Stimulated activated CD8-positive, alpha-beta memory T cell treated with anti-CD3 and anti-CD28 coated beads, Interleukin-15, amount 100 ng/mL, for 1 hour (primary cell): Measurements from ENCODE around the gene ANKRD53.

Source experiments
- DNase-seq: peaks from one replicate; pipeline ENCODE4 v3.0.0-alpha.2; 2020; ENCODE audit warnings: low read depth

ANKRD53 gene

DNA sequence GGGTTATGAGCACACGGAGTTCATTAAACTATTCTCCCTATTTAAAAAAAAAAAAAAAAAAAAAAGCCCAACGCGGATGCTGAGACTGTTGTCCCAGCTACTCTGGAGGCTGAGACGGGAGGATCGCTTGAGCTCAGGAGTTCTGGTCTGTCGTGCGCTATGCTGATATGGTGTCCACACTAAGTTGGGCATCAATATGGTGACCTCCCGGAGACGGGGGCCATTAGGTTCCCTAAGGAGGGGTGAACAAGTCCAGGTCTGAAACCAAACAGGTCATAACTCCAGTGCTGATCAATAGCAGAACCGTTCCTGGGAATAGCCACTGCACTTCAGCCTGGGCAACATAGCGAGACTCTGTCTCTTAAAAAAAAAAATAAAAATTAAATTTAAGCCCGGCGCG is 12.9 kb upstream of the ANKRD53 start:
- DNase-seq = no peak

DNA sequence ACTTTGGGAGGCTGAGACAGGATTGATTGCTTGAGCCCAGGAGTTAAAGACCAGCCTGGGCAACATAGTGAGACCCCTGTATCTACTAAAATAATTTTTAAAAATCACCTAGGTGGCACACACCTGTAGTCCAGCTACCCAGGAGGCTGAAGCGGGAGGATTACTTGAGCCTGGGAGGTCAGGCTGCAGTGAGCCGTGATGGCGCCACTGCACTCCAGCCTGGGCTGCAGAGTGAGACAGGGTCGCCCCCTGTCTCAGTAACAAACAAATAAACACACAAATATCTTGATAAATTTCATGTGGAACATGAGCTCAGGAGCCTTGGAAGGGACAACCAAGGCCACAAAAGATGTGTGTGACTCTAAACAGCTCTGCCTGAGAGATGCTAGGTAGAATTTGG is 11.7 kb upstream of the ANKRD53 start:
- no peak for DNase-seq

DNA sequence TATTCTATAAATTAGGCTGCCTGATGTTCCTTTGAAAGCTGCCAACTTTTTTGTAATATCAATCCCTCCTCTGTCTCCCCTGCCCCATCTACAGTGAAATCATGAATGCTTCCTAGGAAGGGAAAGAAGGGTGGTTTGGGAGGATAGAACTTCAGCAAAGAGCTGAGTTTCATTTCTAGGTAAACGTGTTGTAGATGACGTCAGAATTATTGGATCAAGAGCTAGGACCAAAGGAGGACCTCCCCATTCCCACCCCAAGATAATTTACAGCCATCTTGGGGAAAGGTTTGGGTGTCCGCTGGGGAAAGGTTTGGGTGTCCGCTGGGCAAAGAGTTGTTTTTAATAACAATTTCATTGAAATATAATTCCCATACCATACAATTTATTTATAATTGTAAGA is 11.2 kb upstream of the ANKRD53 start:
- no peak for DNase-seq

DNA sequence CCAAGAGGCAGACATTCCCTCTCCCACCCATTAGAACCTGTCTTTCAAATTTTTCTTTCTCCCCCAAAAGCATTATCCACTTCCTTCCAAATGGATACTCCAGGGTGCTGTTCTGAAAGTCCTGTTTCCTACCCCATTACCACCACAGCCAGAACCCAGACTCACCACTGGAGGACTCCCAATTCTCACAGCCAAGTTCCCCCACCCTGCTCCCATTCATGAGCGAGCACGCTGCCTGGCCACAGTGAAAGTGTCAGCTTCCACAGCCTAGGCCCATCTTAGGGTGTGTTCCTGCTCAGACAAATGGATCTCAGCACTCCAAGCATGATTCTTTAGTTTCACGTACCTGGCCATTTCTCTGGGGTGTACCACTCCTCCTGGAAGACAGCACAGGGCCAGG is 3.8 kb upstream of the ANKRD53 start:
- no peak for DNase-seq

DNA sequence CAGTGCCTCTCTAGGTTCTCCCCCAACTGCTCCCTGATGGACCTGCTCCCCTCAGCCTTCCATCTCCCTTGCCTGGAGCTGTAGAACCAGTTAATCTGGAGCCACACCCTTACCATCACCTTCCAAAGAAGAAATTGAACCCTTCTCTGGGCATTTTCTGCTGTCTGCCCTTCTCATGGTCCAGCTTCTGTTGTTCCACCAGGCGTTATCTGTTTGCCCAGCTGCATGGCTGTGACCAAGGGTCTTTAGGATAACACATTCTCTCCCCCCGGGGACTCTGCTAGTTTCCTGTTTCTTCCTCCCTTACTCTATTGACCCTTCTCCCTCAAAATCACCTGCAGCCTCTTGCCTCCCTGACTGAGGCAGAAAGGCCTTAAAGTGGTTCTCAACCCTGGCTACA is 3.2 kb upstream of the ANKRD53 start:
- no peak for DNase-seq

DNA sequence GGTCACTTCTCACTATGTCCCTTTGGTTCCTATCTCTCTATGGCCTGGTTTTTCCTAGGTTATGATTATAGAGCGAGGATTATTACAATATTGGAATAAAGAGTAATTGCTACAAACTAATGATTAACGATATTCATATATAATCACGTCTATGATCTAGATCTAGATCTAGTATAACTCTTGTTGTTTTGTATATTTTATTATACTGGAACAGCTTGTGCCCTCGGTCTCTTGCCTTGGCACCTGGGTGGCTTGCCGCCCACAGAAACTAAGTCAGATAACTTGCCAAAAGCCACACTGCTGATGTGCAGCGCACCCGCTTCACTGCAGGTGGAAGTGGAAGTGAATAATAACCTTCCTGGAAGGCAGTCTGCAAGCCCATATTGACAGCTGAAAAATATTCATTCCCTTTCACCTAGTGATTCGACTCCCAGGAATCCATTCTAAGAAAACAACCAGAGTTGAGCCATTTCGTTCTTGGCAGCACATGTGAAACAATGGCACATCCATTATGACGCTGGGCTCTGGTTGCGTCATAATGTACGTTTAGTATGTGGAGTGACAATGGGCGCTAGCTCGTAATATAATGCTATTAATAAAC is 725 bp upstream of the ANKRD53 start:
- DNase-seq = no peak

DNA sequence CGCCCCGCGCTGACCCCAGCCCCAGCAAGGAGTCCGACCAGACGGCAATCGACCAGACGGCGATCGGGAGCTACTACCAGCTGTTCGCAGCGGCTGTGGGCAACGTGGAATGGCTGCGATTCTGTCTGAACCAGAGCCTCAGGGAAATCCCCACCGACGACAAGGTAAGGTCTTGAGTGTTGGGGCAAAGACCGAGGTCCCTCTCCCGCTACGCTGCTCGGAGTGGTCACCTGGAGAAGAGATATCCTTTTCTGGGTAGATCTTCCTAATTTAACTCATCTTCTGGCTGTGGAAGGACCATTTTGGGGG is 704 bp downstream of the ANKRD53 start:
- no peak for DNase-seq

DNA sequence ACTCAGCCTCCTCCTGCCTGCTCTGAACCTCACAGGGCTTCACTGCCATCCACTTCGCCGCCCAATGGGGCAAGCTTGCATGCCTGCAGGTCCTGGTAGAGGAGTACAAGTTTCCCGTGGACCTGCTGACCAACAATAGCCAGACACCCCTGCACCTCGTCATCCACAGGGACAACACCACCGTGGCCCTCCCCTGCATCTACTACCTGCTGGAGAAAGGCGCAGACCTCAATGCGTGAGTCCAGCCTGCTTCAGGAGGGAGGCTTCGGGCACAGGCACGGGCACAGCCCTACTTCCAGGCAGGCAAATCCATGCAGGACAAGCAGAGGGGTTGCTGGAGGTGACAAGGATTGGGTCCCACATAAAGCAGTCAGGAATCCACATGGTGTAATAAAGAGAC is 1.2 kb downstream of the ANKRD53 start:
- DNase-seq = no peak

DNA sequence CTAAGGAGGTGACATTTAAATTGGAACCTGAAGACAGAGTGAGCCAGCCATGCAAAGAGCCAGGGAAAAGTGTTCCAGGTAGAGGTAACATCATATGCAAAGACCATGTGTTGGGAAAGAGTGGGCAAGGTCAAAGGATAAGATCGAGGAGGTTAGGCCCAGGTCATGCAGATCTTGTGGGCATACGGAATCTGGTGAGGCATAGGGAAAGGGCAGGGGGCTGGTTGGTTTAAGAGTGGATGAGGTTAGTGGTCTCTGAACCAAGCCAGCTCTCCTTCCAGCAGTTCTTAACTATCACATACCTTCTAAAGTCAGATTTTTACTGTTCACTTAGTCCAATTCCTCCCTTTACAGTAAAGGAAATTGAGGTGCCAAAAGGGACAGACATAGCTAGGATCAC is 3.0 kb downstream of the ANKRD53 start:
- DNase-seq = no peak

DNA sequence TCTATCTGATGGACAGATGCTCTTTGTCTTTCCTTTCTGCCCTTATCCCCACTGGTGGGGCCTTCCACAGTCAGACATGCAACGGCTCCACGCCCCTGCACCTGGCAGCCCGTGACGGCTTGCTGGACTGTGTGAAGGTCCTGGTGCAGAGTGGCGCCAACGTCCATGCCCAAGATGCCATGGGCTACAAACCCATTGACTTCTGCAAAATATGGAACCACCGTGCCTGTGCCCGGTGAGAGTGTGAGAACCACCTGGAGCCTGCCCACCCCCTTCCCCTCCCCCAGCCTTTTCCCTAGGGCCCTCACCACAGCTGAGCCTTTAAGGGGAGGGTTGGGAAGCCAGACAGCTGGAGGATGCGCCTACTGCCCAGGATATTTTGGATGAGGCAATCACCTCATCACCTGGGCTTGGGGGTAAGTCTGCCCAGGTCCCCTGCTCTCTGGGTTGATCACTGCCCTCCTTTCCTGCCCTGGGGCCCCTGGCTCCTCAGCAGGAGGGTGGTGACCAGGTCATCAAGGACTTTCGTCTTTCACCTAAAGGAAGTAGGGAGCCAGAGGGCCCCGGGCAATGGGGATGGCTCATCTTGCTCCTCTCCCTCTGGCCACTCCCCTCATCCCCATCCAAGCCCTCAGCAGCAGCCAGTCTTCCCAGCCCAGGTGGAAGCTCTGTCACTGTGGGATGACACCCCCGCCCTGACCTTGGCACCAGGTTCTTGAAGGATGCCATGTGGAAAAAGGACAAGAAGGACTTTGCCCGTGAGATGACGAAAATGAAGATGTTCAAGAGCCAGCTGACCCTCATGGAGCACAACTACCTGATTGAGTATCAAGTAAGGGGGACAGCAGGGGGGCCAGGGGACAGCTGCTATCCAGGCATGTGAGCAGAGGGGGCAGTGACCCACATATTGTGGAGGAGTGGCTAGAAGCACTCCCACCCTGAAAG is 3.7 kb downstream of the ANKRD53 start:
- DNase-seq = no peak

DNA sequence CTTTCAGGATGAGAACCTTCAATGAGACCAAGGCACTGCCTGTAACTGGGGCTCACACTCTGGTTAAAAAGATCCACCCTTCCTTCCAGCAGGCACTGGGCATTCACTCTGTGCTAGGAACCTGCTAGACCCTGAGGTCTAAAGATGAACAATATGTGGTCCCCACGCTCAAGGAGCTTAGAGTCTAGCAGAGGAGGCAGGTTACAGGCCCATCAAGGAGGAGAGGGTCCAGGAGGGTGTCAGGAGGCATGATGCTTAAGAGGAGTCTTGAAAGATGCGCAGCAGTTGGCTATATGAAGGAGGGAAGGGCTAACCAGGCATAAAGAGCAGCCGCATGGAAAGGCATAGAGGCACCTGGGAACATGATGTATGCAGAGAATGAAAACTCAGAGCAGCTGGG is 4.5 kb downstream of the ANKRD53 start:
- DNase-seq = no peak

DNA sequence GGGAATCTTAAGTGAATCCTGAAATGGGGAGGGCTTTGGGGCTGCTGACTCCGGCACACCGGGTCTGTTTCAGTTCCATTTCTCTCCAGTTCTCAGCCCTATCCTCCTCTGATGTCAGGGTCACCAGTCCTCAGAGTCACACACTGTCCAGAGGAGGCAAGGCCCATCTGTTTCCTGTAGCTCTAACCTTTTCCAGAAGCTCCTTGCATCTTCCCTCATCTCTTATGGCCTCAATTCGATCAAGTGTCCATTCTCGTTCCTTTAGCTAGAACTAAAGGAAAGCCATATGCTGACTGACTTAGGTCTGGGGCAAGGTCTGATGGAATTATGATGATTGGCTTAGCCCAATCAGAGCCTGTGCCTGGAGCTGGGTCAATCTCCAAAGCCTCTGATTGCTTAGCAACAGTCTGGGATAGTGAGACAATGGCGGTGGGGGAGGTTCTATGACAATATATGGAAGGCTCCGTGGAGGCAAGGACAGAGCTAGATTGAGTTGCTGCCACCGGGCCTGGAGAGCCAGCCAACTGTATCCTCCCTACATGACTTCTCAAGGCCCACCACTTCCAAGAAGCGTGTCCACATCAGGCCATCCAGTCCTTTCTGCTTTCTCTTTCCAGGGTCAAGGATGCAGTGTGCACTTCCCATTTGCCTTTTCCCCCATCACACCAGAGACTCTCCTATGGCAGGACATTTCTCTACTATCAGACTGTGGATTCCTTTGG is 5.2 kb downstream of the ANKRD53 start:
- no peak for DNase-seq

DNA sequence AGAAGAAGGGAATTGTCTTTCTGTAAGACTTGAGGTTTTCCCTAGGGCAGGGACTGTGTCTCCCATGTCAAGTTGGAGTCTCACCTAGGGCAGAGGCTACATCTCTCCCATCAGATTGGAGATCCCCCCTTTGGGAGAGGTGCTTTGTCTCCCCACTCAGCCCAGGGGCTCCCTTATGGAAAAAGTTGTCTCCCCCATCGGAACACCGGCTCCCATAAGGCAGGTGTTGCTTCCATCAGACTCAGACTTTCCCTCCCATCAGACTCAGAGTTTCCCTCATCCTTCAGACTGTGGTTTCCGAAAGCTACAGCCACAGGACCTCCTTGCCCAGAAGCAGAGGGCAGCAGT is 5.8 kb downstream of the ANKRD53 start:
- DNase-seq = no peak

DNA sequence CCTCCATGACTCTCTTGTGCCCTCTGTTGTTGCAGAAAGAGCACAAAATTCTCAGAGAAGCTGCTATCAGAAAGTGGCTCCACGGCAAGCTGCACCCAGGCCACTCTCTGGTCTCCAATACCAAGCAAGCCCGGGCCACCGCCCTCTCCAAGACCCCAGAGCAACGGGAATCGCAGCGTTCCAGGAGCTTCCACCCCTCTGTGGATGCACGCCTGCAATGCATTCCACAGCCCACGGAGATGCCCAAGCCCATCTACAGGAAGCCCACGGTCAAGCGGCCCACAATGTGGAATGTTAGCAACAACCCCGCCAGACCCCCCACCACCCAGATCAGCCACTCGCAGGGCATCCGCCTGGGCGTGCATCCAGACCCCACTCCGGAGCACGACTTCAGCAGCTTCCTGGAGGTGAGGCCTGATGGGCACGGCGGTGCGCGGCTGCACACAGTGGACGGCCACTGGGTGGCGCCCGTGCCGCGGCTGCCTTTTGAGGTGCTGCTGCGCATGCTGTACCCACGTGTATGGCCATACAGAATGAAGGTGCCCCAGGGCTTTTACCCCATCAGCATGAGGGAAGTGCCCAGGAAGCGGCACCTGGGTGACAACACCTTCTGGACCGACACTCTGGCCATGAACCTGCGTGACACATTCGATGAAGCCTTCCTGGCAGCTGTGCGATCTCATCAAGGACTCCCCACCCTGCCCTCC is 6.3 kb downstream of the ANKRD53 start:
- DNase-seq = peak; percentile 63

DNA sequence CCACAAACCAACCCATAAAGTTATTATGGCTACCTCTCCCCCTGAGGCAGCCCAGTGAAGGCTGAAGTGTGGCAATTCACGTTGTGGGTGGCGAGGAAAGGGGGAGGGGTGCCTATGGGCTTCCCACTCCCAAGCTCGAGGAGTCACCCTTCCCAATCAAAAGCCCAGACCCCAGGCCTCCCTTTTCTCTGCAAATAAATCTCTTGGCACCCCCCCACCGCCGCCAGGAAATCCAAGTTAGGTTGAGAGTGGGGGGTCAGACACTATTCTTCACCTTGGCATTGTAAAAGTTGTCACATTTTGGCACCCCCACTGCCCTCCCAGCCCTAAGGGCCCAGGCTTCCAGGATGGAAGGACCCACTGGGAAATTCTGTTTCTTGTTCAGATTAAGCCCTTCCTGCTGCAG is 6.9 kb downstream of the ANKRD53 start:
- no peak for DNase-seq

DNA sequence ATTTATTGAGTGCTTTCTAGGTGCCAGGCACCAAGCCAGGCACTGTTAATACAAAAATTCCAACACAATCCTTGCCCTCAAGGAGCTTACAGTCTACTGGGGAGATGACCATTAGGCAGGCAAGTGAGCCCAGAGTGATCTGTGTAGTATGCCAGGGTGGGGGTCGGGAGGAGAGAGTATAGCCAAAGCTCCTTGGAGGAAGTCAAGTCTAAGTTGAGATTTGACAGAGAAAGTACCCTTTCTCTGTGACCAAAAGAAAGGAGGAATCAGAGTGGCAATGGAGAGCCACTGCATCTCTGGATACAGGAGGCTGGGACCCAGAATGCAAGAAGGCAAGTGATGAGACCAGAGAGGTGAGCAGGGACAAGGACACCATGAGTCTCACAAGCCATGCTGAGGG is 7.5 kb downstream of the ANKRD53 start:
- DNase-seq = no peak

DNA sequence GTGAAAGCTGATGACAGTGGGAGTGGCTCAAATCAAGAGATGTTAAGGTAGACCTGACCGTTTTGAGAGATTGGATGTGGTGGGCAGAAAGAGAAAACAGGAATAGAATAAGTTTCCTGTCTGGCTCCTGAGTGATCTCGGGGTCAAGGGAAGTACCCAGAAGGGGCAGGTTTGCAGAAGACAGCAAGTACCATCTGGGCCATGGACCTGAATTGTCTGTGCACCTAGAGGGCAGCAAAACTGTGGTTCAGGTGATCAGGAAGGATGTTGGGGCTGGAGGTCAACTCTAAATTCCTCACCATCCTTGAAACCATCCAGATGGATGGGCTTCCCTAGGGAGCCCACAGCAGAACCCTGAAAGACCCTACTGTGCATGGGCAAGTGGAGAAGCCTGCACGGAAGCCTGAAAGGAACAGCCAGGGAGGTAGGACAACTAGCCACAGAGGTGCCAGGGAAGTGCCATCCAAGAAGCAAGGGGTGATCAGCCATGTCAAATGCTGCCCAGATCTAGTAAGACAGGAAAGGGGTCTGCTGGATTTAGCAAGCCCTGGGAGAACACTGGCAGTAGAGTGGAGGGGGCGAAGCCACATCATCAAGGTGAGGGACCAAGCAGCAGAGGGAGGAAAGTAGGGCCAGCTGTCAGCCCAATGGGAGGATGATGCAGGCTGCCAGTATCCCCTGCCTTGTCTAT is 8.2 kb downstream of the ANKRD53 start:
- no peak for DNase-seq

DNA sequence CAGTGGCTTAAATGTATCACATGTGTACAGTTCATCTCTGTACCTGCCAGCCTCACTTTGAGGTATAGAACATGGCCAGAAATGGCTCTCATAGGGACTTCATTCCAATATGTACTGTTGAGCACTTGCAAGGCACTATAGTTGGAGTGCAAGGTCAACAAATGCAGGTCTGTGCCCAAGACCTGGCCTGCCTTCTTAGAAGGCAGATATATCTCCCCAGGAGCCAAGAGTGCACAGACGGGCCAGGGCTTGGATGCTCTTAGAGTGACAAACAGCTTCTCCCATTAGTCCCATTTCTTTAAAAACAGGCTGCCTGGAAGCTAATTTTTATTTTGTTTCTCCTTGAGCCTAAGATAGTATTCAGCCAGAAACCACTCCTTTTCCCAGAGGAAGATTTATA is 9.0 kb downstream of the ANKRD53 start:
- no peak for DNase-seq

DNA sequence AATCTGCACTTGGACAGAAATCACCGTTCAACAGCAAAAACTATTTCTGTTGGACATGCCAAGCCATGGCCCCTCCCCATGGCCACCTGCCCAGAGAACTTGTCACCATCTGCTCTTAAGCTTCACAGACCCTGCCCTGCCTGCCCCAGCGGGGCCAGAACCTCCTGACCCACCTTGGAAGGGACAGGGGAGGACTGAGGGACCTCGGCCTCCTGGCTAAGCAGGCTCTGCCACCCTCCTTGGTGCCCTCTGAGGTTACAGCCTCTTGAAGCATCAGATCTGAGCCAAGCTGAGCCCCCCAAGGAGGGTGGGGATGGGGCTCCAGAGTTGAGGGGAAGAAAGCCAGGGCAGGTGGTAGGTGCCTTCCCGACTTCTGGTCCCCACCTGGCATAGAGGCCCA is 9.7 kb downstream of the ANKRD53 start:
- DNase-seq = no peak

DNA sequence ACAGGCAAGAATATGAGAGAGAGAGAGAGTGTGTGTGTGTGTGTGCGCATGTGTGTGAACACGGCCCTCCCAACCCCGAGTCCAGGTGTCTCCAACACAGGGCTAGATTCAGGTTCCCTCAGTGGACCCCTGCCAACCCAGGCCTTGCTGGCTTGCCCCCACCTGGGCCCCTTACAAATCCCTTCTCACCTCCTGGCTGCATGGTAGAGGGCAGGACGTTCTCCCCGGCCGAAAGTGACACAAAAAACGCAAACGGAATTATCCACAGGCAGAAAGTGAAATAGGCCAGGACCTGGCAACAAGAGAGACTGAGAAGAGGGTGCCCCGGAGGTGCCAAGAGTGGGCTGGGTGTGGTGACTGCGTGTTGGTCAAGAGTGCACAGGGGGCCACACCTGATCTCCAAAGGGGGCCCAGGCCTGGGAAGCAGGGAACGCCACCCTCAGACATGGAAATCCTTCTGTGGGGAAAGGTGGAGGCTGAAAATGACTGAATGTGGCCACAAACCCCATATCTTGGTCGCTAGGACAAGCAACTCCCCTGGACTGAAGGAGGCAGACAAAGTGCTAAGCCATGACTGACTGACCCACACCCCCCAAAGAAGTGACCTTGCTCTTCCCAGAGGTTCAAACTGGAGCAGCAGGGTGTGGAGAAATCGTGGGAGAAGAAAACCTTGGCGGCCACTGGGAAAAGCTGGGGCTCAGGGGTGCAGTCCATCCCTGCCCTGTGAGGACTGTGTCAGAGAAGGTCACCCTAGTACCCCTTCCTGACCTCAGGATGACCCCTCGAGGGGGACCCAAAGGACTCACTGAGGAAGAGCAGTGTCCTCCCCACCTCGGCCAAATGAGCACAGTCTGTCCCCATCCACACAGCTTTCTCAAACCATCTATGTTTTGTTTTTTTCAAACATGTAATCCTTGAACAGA is 10.6 kb downstream of the ANKRD53 start:
- DNase-seq = no peak

DNA sequence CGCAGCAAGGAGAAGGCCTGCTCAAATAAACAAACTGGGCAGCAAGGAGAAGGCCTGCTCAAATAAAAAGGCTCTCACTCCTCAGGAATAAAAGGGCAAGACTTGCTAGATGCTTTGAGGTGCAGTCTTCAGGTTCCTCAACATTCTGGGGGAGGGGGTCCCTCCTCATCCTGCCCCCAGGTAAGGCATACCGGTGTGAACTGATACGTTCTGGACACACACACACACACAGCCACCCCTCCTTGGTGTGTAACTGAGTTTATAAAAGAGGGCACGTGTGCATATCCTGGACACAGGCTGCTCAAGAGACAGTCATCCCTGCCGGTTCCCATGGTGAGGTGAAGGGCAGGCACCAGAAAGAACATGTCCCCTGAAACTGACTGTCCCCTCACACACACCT is 11.8 kb downstream of the ANKRD53 start:
- no peak for DNase-seq
